Cardiac muscle cell (in vitro differentiated cells and primary cell): Measurements from ENCODE around the gene HINFP. TPM values are rescaled to one million over a fixed set of nuclear protein-coding genes. Genes with fewer than 3 reads are reported as not detected.

Experiments
- DNase-seq, 2 donors: peaks; one replicate each; pipeline versions ENCODE4 v3.0.0 to v3.0.0-alpha.2; 2010 to 2017; ENCODE audit warnings: low read depth in 1 of 2, low spot score in 1 of 2
- H3K27ac ChIP-seq: fragments of 200-600 bp; sonication (generic); 2 replicates; pipeline ENCODE4 v1.5.1; 2016
- H3K27me3 ChIP-seq: fragments of 200-600 bp; sonication (generic); 2 replicates; pipeline ENCODE4 v1.6.0; 2016; ENCODE audit warnings: control low read depth
- H3K36me3 ChIP-seq: fragments of 200-600 bp; sonication (generic); 2 replicates; pipeline ENCODE4 v1.5.1; 2016; ENCODE audit warnings: control low read depth
- H3K4me1 ChIP-seq: fragments of 200-600 bp; sonication (generic); 2 replicates; pipeline ENCODE4 v1.8.1; 2017; ENCODE audit warnings: low read depth, mild to moderate bottlenecking, mixed run types
- H3K4me3 ChIP-seq: fragments of 200-600 bp; sonication (generic); 2 replicates; pipeline ENCODE4 v1.5.1; 2016; ENCODE audit warnings: mild to moderate bottlenecking
- H3K9me3 ChIP-seq: fragments of 200-600 bp; sonication (generic); 2 replicates; pipeline ENCODE4 v1.5.1; 2017; ENCODE audit warnings: low read depth, mild to moderate bottlenecking, control low read depth
- CTCF ChIP-seq: IDR thresholded peaks from 2 replicates; pipeline ENCODE4 v1.5.1; 2012; ENCODE audit warnings: low read depth, mild to moderate bottlenecking, low read length
- polyA plus RNA-seq: library from polyadenylated mRNA; unstranded; fragments of >200 nt; fragmentation: Nextera tagmentation; extraction: Ambion mirVana; gene quantifications from 2 replicates; pipeline ENCODE4 v1.2.1, GENCODE V29; 2016
- total RNA-seq: library from RNA; depleted of rRNA; stranded (reverse); fragments of >200 nt; gene quantifications from 2 replicates; pipeline ENCODE4 v1.2.3, GENCODE V29; 2016

HINFP gene
- total and polyA plus RNA-seq, 2 experiments from 2014 or later, result 28.2 to 33.2 TPM

DNA sequence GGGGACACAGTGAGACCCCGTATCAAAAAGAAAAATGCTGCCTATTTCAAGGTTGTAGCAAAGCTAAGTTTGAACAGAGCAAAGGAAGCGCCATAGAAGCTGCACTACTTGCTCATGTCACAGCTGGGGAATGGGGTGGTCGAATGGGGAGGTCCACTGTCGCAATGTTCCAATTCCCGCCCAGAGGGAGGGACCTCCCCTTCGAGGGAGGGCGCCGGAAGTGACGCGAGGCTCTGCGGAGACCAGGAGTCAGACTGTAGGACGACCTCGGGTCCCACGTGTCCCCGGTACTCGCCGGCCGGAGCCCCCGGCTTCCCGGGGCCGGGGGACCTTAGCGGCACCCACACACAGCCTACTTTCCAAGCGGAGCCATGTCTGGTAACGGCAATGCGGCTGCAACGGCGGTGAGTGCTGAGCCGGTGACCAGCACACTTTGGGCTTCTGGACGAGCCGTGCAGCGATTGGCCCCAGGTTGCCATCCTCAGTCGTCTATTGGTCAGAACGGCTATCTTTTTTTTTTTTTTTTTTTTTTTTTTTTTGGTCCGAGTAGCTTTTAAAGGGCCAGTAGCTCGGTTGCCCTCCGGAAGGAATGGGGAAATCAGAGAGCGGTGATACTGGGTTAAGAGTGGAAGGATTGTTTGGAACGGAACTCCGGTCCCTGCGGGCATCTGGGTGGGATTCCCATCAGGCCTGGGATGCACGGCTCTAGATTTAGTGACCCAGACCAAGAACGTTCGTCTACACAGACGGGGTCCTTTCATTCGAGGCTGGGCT lies 36.5 kb upstream of the HINFP start, which contains the start of gene HMBS:
HMBS (plus strand) TSS at position 219 of the 774 bp plus-strand sequence; CDS start at position 372, 153 bp downstream.
- Histone ChIP-seq H3K36me3 (peaks cover 16% of the 10 kb centered on the region), H3K4me3 (peak within 1 kb of the TSS; percentile 82), H3K4me1 (peaks cover 6% of the 10 kb centered on the region), H3K9me3 (no peaks in the 10 kb centered on the region), H3K27me3 (no peaks in the 10 kb centered on the region), H3K27ac (peak within 1 kb of the TSS; percentile 92)
- TF ChIP-seq CTCF, result no peak
- DNase-seq, result peak; percentile 93 to 96

- Histone ChIP-seq H3K9me3 (no peaks in the 10 kb centered on the region), H3K27ac (peak overlapping the region; percentile 75), H3K36me3 (peaks cover 13% of the 10 kb centered on the region), H3K27me3 (no peaks in the 10 kb centered on the region), H3K4me1 (peaks cover 6% of the 10 kb centered on the region), H3K4me3 (peak overlapping the region; percentile 82)
- TF ChIP-seq CTCF, result no peak
- DNase-seq, result no peak
These were observed 35.9 kb upstream of the HINFP start for GRCh38 chr11:119085437-119085847.

GRCh38 chr11:119087123-119087522 lies 34.3 kb upstream of the HINFP start:
- DNase-seq, result no peak
- TF ChIP-seq CTCF, result no peak
- Histone ChIP-seq H3K27ac (no peak overlapping the region), H3K9me3 (no peaks in the 10 kb centered on the region), H3K4me3 (no peak overlapping the region), H3K4me1 (peaks cover 6% of the 10 kb centered on the region), H3K27me3 (no peaks in the 10 kb centered on the region), H3K36me3 (peaks cover 9% of the 10 kb centered on the region)

DNA sequence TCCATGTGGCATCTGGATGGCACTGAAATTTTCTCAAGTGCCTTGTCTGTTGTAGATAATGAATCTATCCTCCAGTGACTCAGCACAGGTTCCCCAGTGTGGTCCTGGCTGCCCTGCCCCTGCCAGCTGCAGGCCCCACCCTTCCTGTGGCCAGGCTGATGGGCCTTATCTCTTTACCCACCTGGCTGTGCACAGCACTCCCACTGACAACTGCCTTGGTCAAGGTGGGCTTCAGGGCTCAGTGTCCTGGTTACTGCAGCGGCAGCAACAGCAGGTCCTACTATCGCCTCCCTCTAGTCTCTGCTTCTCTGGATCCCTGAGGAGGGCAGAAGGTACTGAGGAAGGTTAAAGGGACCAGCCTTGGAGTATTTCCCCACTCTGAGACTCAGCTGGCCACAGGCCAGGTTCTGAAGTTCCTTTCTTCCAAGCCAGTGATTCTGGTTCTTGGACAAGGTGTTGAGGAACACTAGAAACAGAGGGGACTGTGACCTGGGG lies 33.6 kb upstream of the HINFP start:
- no peak overlapping the region for H3K27ac ChIP-seq
- H3K36me3 ChIP-seq, result peaks cover 9% of the 10 kb centered on the region
- DNase-seq, result no peak
- H3K9me3 ChIP-seq, result no peaks in the 10 kb centered on the region
- H3K4me1 ChIP-seq, result peaks cover 7% of the 10 kb centered on the region
- TF ChIP-seq CTCF, result no peak
- H3K27me3 ChIP-seq, result no peaks in the 10 kb centered on the region
- H3K4me3 ChIP-seq, result no peak overlapping the region

- Histone ChIP-seq H3K4me1 (peaks cover 13% of the 10 kb centered on the region), H3K27ac (no peak overlapping the region), H3K27me3 (no peaks in the 10 kb centered on the region), H3K36me3 (peaks cover 13% of the 10 kb centered on the region), H3K9me3 (no peaks in the 10 kb centered on the region), H3K4me3 (no peak overlapping the region)
- no peak for DNase-seq
- TF ChIP-seq CTCF, result no peak
These were observed 33.0 kb upstream of the HINFP start for GRCh38 chr11:119088406-119088805.
